ENCODE results near the gene PRKCE. TPM values are rescaled to one million over a fixed set of nuclear protein-coding genes. Genes with fewer than 3 reads are reported as not detected.

The PRKCE gene
- total RNA-seq, 1 experiment from 2014 or later = 1.3 TPM

GRCh38 chr2:46136953-46137352 is 485.5 kb downstream of the PRKCE start:
- no peak overlapping the region for H3K27ac Mint-ChIP-seq

More at GRCh38 chr2:46136953-46137352, 485.5 kb downstream of the PRKCE start:
- TF ChIP-seq CTCF (conservative IDR thresholded peaks at IDR 0.05) = no peak
- no peak overlapping the region for H3K4ac ChIP-seq (ENCODE audit: low read depth, low read length)
- WGBS (ENCODE audit: extremely low coverage, insufficient read length, low lambda C conversion rate) = no CpG with 5 or more reads among the region's 2 CpGs
- H4K20me1 ChIP-seq (ENCODE audit: control insufficient read depth, insufficient read depth, insufficient read length) = no peaks in the 10 kb centered on the region
- no peak for DNase-seq
- H2AK5ac ChIP-seq (ENCODE audit: insufficient read length, low read length) = no peak overlapping the region
- H2BK120ac ChIP-seq (ENCODE audit: low read depth, low read length, poor library complexity, severe bottlenecking) = no peak overlapping the region
- no peaks in the 10 kb centered on the region for H3K36me3 Mint-ChIP-seq (ENCODE audit: insufficient read depth in 1 of 3, low read depth in 3 of 3)
- no peak overlapping the region for H2BK20ac ChIP-seq (ENCODE audit: low read depth, low read length, poor library complexity, severe bottlenecking)
- no peak overlapping the region for H4K8ac ChIP-seq (replicated peaks; ENCODE audit: insufficient read length, low read depth, low read length)
- no peak overlapping the region for H3K4me2 ChIP-seq (ENCODE audit: insufficient read depth, insufficient read length, low read length)
- H3K4me1 ChIP-seq (ENCODE audit: insufficient read depth, low read length) = peaks cover 4% of the 10 kb centered on the region; the same call in 1 of the 2 replicates
- H3K27me3 ChIP-seq (ENCODE audit: insufficient read depth, low read length) = no peaks in the 10 kb centered on the region; the same call in 1 of the 2 replicates
- no peak overlapping the region for H2BK5ac ChIP-seq (ENCODE audit: insufficient read length, low read length)
- H4K5ac ChIP-seq (ENCODE audit: insufficient read length, low read depth, low read length) = no peak overlapping the region
- H3K9me3 ChIP-seq (ENCODE audit: control insufficient read depth, low read depth, low read length) = no peaks in the 10 kb centered on the region
- no peaks in the 10 kb centered on the region for H3K79me1 ChIP-seq (ENCODE audit: insufficient read depth, low read depth, low read length, poor library complexity, severe bottlenecking)
- H2BK15ac ChIP-seq (ENCODE audit: low read depth, low read length) = no peak overlapping the region
- H3K18ac ChIP-seq (ENCODE audit: insufficient read length, low read depth, low read length) = no peak overlapping the region
- no peak overlapping the region for H3T11ph ChIP-seq (ENCODE audit: low read length)
- no peak overlapping the region for H3K14ac ChIP-seq (ENCODE audit: insufficient read depth, low read length)
- no peak overlapping the region for H2AFZ ChIP-seq (ENCODE audit: low read length)
- H3K27me3 Mint-ChIP-seq (ENCODE audit: low read depth) = peaks cover 2% of the 10 kb centered on the region; the same call in 1 of the 2 replicates
- 0 out of 4 replicates have a peak, but pooled peaks cover 0 to 3% of the 10 kb centered on the region in 2 experiments for H3K4me1 Mint-ChIP-seq
- H3K23ac ChIP-seq (ENCODE audit: insufficient read length, low read depth, low read length) = no peak overlapping the region
- H3K9me3 Mint-ChIP-seq = no peaks in the 10 kb centered on the region
- no peaks in the 10 kb centered on the region for H3K79me2 ChIP-seq (ENCODE audit: insufficient read depth, low read length)
- no peak overlapping the region for H2BK12ac ChIP-seq (ENCODE audit: insufficient read length, low read depth, low read length)
- no peak overlapping the region for H3K56ac ChIP-seq (ENCODE audit: insufficient read length, low read depth, low read length)
- no peaks in the 10 kb centered on the region for H3K23me2 ChIP-seq (ENCODE audit: insufficient read length, low read depth, low read length, poor library complexity, severe bottlenecking)
- no peak overlapping the region for H3K9ac ChIP-seq (ENCODE audit: extremely low read depth, insufficient read length, low read length)
- H3K27ac ChIP-seq (ENCODE audit: insufficient read length, low read depth, low read length) = no peak overlapping the region
- no peak overlapping the region for H3K4me3 Mint-ChIP-seq
- H4K91ac ChIP-seq (ENCODE audit: insufficient read length, low read depth, low read length) = no peak overlapping the region
